RWPE2 (cell line): ENCODE results near the gene SPTA1.
"Not testable (repeated sequence)": the region's sequence is repeated elsewhere in the genome, so short reads cannot be mapped to it uniquely, and the experiment has no call there.

Experiments used
- ATAC-seq: fragments of 200-7000 bp; cut with Tn5 transposase; 3 replicates; pipeline ENCODE4 v1.9.1; 2021; ENCODE audit warnings: low read depth
- DNase-seq: peaks from one replicate; pipeline ENCODE4 v3.0.0-alpha.2; 2020; ENCODE audit warnings: low spot score
- H3K27ac ChIP-seq: fragments of 450-650 bp; 2 replicates; pipeline ENCODE4 v1.5.1; 2017; ENCODE audit warnings: mild to moderate bottlenecking; ENCODE audit not compliant: poor library complexity, severe bottlenecking
- H3K27me3 ChIP-seq: fragments of 250-450 bp; sonication (Bioruptor Pico); 2 replicates; pipeline ENCODE4 v1.5.1; 2021; ENCODE audit warnings: mild to moderate bottlenecking, moderate library complexity; ENCODE audit not compliant: insufficient read depth, poor library complexity, severe bottlenecking
- H3K36me3 ChIP-seq: fragments of 250-450 bp; sonication (Bioruptor Pico); 2 replicates; pipeline ENCODE4 v1.5.1; 2020; ENCODE audit warnings: low read depth, mild to moderate bottlenecking, moderate library complexity
- H3K4me1 ChIP-seq: fragments of 250-450 bp; sonication (Bioruptor Pico); 2 replicates; pipeline ENCODE4 v1.5.1; 2021; ENCODE audit warnings: mild to moderate bottlenecking, moderate library complexity; ENCODE audit not compliant: insufficient read depth, poor library complexity, severe bottlenecking
- H3K4me3 ChIP-seq: fragments of 250-450 bp; sonication (Bioruptor Pico); 2 replicates; pipeline ENCODE4 v1.5.1; 2021; ENCODE audit warnings: mild to moderate bottlenecking, moderate library complexity; ENCODE audit not compliant: severe bottlenecking
- H3K9me3 ChIP-seq: fragments of 250-450 bp; sonication (Bioruptor Pico); 2 replicates; pipeline ENCODE4 v1.5.1; 2021; ENCODE audit warnings: mild to moderate bottlenecking, moderate library complexity; ENCODE audit not compliant: severe bottlenecking
- TF ChIP-seq, protein P1 (sequence below): fragments of 450-650 bp; IDR thresholded peaks from one replicate; pipeline ENCODE4 v1.5.1; 2017; ENCODE audit warnings: mild to moderate bottlenecking, moderate library complexity; ENCODE audit not compliant: poor library complexity, severe bottlenecking

SPTA1 gene

DNA sequence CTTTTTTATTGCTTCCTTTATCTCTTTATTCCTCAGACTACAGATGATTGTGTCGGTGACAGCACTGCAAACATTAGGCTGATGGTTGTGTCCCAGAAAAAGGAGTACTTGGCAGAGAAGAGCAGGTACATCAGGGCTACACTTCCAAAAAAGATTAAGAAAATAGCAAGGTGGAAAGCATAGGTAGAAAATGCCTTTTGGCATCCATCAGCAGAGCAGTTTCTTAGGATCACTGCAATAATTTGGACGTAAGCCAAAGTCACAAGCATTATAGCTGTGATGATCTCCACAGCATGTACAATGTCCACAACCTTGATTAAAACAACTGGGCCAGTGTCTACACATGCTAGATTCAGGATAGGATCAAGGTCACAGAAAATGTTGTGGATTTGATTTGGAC, 8.1 kb upstream of the SPTA1 start:
- Histone ChIP-seq H3K4me1 (no peaks in the 10 kb centered on the region), H3K4me3 (no peak overlapping the region), H3K27me3 (peaks cover 4% of the 10 kb centered on the region), H3K9me3 (no peaks in the 10 kb centered on the region), H3K27ac (no peak overlapping the region), H3K36me3 (no peaks in the 10 kb centered on the region)
- no peak for DNase-seq
- TF ChIP-seq, protein P1, sequence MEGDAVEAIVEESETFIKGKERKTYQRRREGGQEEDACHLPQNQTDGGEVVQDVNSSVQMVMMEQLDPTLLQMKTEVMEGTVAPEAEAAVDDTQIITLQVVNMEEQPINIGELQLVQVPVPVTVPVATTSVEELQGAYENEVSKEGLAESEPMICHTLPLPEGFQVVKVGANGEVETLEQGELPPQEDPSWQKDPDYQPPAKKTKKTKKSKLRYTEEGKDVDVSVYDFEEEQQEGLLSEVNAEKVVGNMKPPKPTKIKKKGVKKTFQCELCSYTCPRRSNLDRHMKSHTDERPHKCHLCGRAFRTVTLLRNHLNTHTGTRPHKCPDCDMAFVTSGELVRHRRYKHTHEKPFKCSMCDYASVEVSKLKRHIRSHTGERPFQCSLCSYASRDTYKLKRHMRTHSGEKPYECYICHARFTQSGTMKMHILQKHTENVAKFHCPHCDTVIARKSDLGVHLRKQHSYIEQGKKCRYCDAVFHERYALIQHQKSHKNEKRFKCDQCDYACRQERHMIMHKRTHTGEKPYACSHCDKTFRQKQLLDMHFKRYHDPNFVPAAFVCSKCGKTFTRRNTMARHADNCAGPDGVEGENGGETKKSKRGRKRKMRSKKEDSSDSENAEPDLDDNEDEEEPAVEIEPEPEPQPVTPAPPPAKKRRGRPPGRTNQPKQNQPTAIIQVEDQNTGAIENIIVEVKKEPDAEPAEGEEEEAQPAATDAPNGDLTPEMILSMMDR: no peak
- ATAC-seq: no peak

DNA sequence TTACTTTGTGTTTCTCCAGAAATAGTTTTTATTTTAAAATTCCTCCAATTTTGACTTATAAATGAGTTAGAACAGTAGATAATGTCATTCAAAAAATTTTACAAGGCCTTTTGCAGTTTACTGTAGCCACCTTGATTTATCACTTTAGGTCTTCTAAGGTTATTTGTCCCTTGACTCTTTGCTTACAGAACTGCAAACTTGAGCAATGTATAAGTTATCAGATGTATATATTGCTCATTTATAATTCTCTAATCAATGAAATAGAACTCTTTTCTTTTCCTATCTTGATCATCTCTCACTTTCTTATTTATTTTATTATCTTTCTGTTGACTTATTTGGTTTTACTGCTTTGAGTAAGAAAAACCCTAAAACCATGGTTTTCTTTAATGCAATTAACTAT, 5.8 kb upstream of the SPTA1 start:
- no peak overlapping the region for H3K4me3 ChIP-seq
- TF ChIP-seq, protein P1: no peak
- no peaks in the 10 kb centered on the region for H3K4me1 ChIP-seq
- DNase-seq (no peak), ATAC-seq (no peak)
- no peaks in the 10 kb centered on the region for H3K9me3 ChIP-seq
- H3K27ac ChIP-seq: no peak overlapping the region
- no peaks in the 10 kb centered on the region for H3K36me3 ChIP-seq
- H3K27me3 ChIP-seq: no peaks in the 10 kb centered on the region

DNA sequence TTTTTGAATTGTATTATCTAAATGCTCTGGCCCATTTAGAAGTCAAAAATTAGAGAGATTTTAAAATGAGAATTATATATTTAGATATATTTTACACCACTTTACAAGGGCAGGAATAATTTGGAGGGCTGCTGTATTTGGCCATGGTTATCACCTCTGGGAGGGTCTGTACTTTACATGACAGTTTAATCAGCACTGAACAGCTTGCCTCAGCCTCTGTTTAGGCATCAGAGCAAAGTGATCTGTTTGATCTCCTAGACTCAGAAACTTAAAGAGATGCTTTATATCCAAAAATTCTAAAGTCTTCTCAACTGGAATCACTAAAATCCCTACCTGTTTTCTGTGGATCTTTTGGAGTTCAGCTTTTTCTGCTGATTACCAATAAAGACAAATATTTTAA, 5.4 kb upstream of the SPTA1 start:
- H3K36me3 ChIP-seq: no peaks in the 10 kb centered on the region
- no peaks in the 10 kb centered on the region for H3K9me3 ChIP-seq
- no peak for ATAC-seq
- H3K4me3 ChIP-seq: no peak overlapping the region
- no peak overlapping the region for H3K27ac ChIP-seq
- DNase-seq: no peak
- H3K27me3 ChIP-seq: no peaks in the 10 kb centered on the region
- H3K4me1 ChIP-seq: no peaks in the 10 kb centered on the region
- TF ChIP-seq, protein P1: no peak

DNA sequence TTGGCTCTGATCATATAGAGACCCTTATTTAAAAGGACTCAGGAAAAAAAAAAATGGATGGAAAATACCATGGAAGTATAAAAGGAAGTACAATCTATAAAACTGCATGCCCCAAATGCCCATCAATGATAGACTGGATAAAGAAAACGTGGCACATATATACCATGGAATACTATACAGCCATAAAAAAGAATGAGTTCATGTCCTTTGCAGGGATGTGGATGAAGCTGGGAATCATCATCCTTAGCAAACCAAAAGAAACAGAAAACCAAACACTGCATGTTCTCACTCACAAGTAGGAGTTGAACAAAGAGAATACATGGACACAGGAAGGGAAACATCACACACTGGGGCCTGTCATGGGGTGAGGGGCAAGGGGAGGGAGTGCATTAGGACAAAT, 4.6 kb upstream of the SPTA1 start:
- H3K9me3 ChIP-seq, DNase-seq, H3K4me1 ChIP-seq, H3K36me3 ChIP-seq, H3K27ac ChIP-seq, H3K4me3 ChIP-seq, H3K27me3 ChIP-seq, ATAC-seq: not testable (repeated sequence)

DNA sequence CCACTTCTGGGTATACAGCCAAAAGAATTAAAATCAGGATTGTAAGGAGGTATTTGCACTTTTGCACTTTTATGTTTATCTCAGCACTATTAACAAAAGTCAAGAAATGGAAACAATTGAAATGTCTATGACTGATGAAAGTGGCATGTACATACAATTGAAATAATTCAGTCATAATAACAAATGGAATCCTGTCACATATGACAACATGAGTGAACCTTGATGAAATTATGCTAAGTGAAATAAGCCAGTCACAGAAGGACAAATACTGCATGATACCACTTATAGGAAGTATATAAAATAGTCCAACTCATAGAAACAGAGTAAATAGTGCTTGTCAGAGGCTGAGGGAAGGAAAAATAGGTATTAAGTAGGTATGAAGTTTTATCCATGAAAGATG, 3.4 kb upstream of the SPTA1 start:
- H3K36me3 ChIP-seq: no peaks in the 10 kb centered on the region
- H3K4me1 ChIP-seq: no peaks in the 10 kb centered on the region
- TF ChIP-seq, protein P1: no peak
- no peak for ATAC-seq
- DNase-seq: no peak
- H3K27ac ChIP-seq: no peak overlapping the region
- no peak overlapping the region for H3K4me3 ChIP-seq
- no peaks in the 10 kb centered on the region for H3K9me3 ChIP-seq
- H3K27me3 ChIP-seq: peaks cover 5% of the 10 kb centered on the region
